ENCODE measurements around the gene GNG7.

- TF ChIP-seq REST (IDR thresholded peaks at IDR 0.05; ENCODE audit: low read depth, low read length), result no peak
- TF ChIP-seq, protein P1, sequence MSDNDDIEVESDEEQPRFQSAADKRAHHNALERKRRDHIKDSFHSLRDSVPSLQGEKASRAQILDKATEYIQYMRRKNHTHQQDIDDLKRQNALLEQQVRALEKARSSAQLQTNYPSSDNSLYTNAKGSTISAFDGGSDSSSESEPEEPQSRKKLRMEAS (IDR thresholded peaks at IDR 0.05; ENCODE audit: low read depth, low read length), result no peak
- TF ChIP-seq CHD2 (IDR thresholded peaks at IDR 0.05; ENCODE audit: borderline replicate concordance, low read depth, low read length), result no peak
- no peak for TF ChIP-seq CREB1 (IDR thresholded peaks at IDR 0.05; ENCODE audit: low read depth)
- TF ChIP-seq, protein P2, sequence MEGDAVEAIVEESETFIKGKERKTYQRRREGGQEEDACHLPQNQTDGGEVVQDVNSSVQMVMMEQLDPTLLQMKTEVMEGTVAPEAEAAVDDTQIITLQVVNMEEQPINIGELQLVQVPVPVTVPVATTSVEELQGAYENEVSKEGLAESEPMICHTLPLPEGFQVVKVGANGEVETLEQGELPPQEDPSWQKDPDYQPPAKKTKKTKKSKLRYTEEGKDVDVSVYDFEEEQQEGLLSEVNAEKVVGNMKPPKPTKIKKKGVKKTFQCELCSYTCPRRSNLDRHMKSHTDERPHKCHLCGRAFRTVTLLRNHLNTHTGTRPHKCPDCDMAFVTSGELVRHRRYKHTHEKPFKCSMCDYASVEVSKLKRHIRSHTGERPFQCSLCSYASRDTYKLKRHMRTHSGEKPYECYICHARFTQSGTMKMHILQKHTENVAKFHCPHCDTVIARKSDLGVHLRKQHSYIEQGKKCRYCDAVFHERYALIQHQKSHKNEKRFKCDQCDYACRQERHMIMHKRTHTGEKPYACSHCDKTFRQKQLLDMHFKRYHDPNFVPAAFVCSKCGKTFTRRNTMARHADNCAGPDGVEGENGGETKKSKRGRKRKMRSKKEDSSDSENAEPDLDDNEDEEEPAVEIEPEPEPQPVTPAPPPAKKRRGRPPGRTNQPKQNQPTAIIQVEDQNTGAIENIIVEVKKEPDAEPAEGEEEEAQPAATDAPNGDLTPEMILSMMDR (IDR thresholded peaks at IDR 0.05 in 2 of 3, conservative IDR thresholded peaks at IDR 0.05 in 1 of 3; ENCODE audit: control insufficient read depth in 2 of 3, extremely low read depth in 1 of 3, insufficient read depth in 1 of 3, low read depth in 3 of 3, low read length in 3 of 3), result no peak
- TF ChIP-seq ESRRA (IDR thresholded peaks at IDR 0.05; ENCODE audit: low read length), result no peak
- TF ChIP-seq, protein P3, sequence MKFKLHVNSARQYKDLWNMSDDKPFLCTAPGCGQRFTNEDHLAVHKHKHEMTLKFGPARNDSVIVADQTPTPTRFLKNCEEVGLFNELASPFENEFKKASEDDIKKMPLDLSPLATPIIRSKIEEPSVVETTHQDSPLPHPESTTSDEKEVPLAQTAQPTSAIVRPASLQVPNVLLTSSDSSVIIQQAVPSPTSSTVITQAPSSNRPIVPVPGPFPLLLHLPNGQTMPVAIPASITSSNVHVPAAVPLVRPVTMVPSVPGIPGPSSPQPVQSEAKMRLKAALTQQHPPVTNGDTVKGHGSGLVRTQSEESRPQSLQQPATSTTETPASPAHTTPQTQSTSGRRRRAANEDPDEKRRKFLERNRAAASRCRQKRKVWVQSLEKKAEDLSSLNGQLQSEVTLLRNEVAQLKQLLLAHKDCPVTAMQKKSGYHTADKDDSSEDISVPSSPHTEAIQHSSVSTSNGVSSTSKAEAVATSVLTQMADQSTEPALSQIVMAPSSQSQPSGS (IDR thresholded peaks at IDR 0.05; ENCODE audit: low read length), result no peak
- TF ChIP-seq IRF5 (IDR thresholded peaks at IDR 0.05; ENCODE audit: borderline replicate concordance), result no peak
- no peak for TF ChIP-seq RAD21 (IDR thresholded peaks at IDR 0.05; ENCODE audit: insufficient read depth, low read depth, low read length)
These were observed 13.2 kb upstream of the GNG7 start for GRCh38 chr19:2715470-2716274.

Data from GM12878 (cell line).